ENCODE measurements around the gene SLC16A10. TPM values are rescaled to one million over a fixed set of nuclear protein-coding genes. Genes with fewer than 3 reads are reported as not detected.

Gene SLC16A10
- total and polyA plus RNA-seq, 2 of the 13 experiments (the other 11 are each of a cell fraction or from before 2014, with no cell fraction given) = 8.2 to 20.1 TPM

- TF ChIP-seq CHCHD3 (CRISPR knock-in tag; IDR thresholded peaks at IDR 0.05) = no peak
- TF ChIP-seq ZNF546 (CRISPR knock-in tag; conservative IDR thresholded peaks at IDR 0.05) = 0 out of 2 replicates have a peak, but pooled peaks have one; percentile 69
- no peak for TF ChIP-seq ZNF740 (CRISPR knock-in tag; IDR thresholded peaks at IDR 0.05)
- TF ChIP-seq TERF1 (CRISPR knock-in tag; IDR thresholded peaks at IDR 0.05) = no peak
- peak; percentile 86 for TF ChIP-seq BORCS8-MEF2B (CRISPR knock-in tag; IDR thresholded peaks at IDR 0.05)
- peak; percentile 85 for TF ChIP-seq ZNF580 (CRISPR knock-in tag; IDR thresholded peaks at IDR 0.05; ENCODE audit: borderline replicate concordance, low read depth)
- TF ChIP-seq ZFP82 (CRISPR knock-in tag; IDR thresholded peaks at IDR 0.05; ENCODE audit: borderline replicate concordance) = peak; percentile 87
- TF ChIP-seq CERS6 (CRISPR knock-in tag; IDR thresholded peaks at IDR 0.05) = no peak
- no peak for TF ChIP-seq JDP2 (CRISPR knock-in tag; IDR thresholded peaks at IDR 0.05; ENCODE audit: borderline replicate concordance)
- peak; percentile 61 for TF ChIP-seq SOX5 (CRISPR knock-in tag; IDR thresholded peaks at IDR 0.05; ENCODE audit: borderline replicate concordance)
- 0 out of 2 replicates have a peak, but pooled peaks have one; percentile 57 for TF ChIP-seq ZNF564 (CRISPR knock-in tag; IDR thresholded peaks at IDR 0.05)
- TF ChIP-seq ZNF460 (CRISPR knock-in tag; IDR thresholded peaks at IDR 0.05; ENCODE audit: borderline replicate concordance) = peak; percentile 59; the same call in 1 of the 2 replicates
- no peak for TF ChIP-seq ZNF646 (CRISPR knock-in tag; IDR thresholded peaks at IDR 0.05)
- no peak for TF ChIP-seq GPN1 (CRISPR knock-in tag; IDR thresholded peaks at IDR 0.05; ENCODE audit: borderline replicate concordance)
- peak; percentile 66 for TF ChIP-seq MED1 (CRISPR knock-in tag; IDR thresholded peaks at IDR 0.05)
- TF ChIP-seq ZNF563 (CRISPR knock-in tag; IDR thresholded peaks at IDR 0.05) = peak; percentile 82; the same call in 1 of the 2 replicates
- no peak for TF ChIP-seq CENPX (CRISPR knock-in tag; IDR thresholded peaks at IDR 0.05)
- no peak for TF ChIP-seq JUND (CRISPR knock-in tag; IDR thresholded peaks at IDR 0.05)
- peak; percentile 87 for TF ChIP-seq ZFX (CRISPR knock-in tag; IDR thresholded peaks at IDR 0.05; ENCODE audit: low read depth)
- peak; percentile 66 for TF ChIP-seq NR2C2 (CRISPR knock-in tag; IDR thresholded peaks at IDR 0.05; ENCODE audit: borderline replicate concordance)
- TF ChIP-seq MAFG (CRISPR knock-in tag; IDR thresholded peaks at IDR 0.05) = no peak
These were observed 172.0 kb downstream of the SLC16A10 start (continued) for GRCh38 chr6:111259089-111259831.
